Spleen (tissue), 11 donors: ENCODE data around the gene C16orf89. TPM values are rescaled to one million over a fixed set of nuclear protein-coding genes. Genes with fewer than 3 reads are reported as not detected.
A peak's percentile ranks its signal among the peaks of the same experiment; 100 is the strongest.

Experiments used
- DNase-seq: peaks from one replicate; pipeline ENCODE4 v3.0.0-alpha.2; 2020
- H3K27ac ChIP-seq, 8 donors: fragments of 200-600 bp; sonication (generic) in 7 of 8; 1 replicate in 4 of 8; 2 replicates in 4 of 8; pipeline versions ENCODE4 v1.5.0 to v1.8.0; 2016 to 2021; ENCODE audit warnings: inconsistent platforms in 4 of 8, mild to moderate bottlenecking in 4 of 8, moderate library complexity in 1 of 8
- H3K27me3 ChIP-seq, 7 donors: fragments of 200-600 bp; sonication (generic) in 6 of 7; replicated peaks in 1 of 7; 1 replicate in 4 of 7; 2 replicates in 3 of 7; pipeline versions ENCODE4 v1.5.0 to v1.8.0; 2016 to 2021; ENCODE audit warnings: inconsistent platforms in 3 of 7, mild to moderate bottlenecking in 1 of 7
- H3K36me3 ChIP-seq, 6 donors: fragments of 200-600 bp; sonication (generic) in 5 of 6; 1 replicate in 4 of 6; 2 replicates in 2 of 6; pipeline versions ENCODE4 v1.5.0 to v1.8.0; 2016 to 2021; ENCODE audit warnings: inconsistent platforms in 2 of 6
- H3K4me1 ChIP-seq, 6 donors: fragments of 200-600 bp; sonication (generic) in 5 of 6; 1 replicate in 3 of 6; 2 replicates in 3 of 6; pipeline versions ENCODE4 v1.5.0 to v1.8.0; 2016 to 2021; ENCODE audit warnings: inconsistent platforms in 3 of 6
- H3K4me3 ChIP-seq, 8 donors: fragments of 200-600 bp; sonication (generic) in 7 of 8; 1 replicate in 4 of 8; 2 replicates in 4 of 8; pipeline versions ENCODE4 v1.5.0 to v1.8.0; 2016 to 2021; ENCODE audit warnings: inconsistent platforms in 4 of 8, mild to moderate bottlenecking in 4 of 8, moderate library complexity in 2 of 8
- H3K9me3 ChIP-seq, 8 donors: fragments of 200-600 bp; sonication (generic) in 7 of 8; 1 replicate in 4 of 8; 2 replicates in 4 of 8; pipeline versions ENCODE4 v1.5.0 to v1.8.0; 2016 to 2021; ENCODE audit warnings: inconsistent platforms in 4 of 8
- CTCF ChIP-seq, 11 experiments: fragments of 200-600 bp in 7 of 11; fragments of 450-650 bp in 4 of 11; sonication (generic) in 4 of 11; IDR thresholded peaks in 8 of 11; conservative IDR thresholded peaks in 3 of 11; 1 replicate in 7 of 11; 2 replicates in 4 of 11; pipeline versions ENCODE4 v1.4.0 to v1.8.0; 2016 to 2021; ENCODE audit warnings: antibody characterized with exemption in 11 of 11, inconsistent platforms in 4 of 11, mild to moderate bottlenecking in 1 of 11
- POLR2A ChIP-seq, 3 donors: fragments of 450-650 bp; IDR thresholded peaks; one replicate each; pipeline ENCODE4 v1.5.1; 2017; ENCODE audit warnings: antibody characterized with exemption in 3 of 3, mild to moderate bottlenecking in 1 of 3
- POLR2AphosphoS5 ChIP-seq, 3 donors: sonication (generic); formaldehyde crosslinking; IDR thresholded peaks; one replicate each; pipeline ENCODE4 v1.5.1; 2017; ENCODE audit warnings: antibody characterized with exemption in 3 of 3
- WGBS, 5 donors: extraction: QIAGEN DNeasy Blood & Tissue Kit in 3 of 5; methylation state at CpG; one replicate each; pipeline versions ENCODE4 v1.1.5 to v1.1.7; 2013 to 2018; 5-methylcytosine and 5-hydroxymethylcytosine counted together
- intact Hi-C: fragments of 100-400 bp; cut with DNase I; formaldehyde crosslinking; loops from one replicate; pipeline ENCODE4 v1.15.0; 2023; ENCODE audit warnings: low total_unique reads
- polyA plus RNA-seq, 3 donors: library from polyadenylated mRNA; stranded (reverse); fragments of 200-250 nt; gene quantifications; one replicate each; pipeline ENCODE4 v1.2.1, GENCODE V29; 2013
- total RNA-seq, 7 donors: library from RNA; depleted of rRNA in 3 of 7; stranded (reverse); fragments of >200 nt in 3 of 7; fragmentation: NEBNext Ultra II Directional in 4 of 7; extraction: Animal tissue kit (Norgen Biotek cat#: 25700) in 4 of 7; gene quantifications; one replicate each; pipeline versions ENCODE4 v1.1.0 to v1.2.1, GENCODE V29; 2016 to 2021
- donor health status: healthy with polysubstance abuse.
- donor health status: DM: no; HTN: no; CAD: no; lungs with moderate emphysema.
- donor health status: DM: no; HTN: no; CAD: no.
- donor health status: Bipolar disorder and iron deficiency.
- donor health status: healthy.
- donor health status: DM: no; HTN: no; CAD: no.
- donor health status: DM: yes; HTN: yes; CAD: no.

C16orf89 gene
- total and polyA plus RNA-seq, 10 donors = 0.34 to 5.7 (median 1.7) TPM; not detected in 1

- no peak for DNase-seq
- H3K9me3 ChIP-seq = no peaks in the 10 kb centered on the region
- H3K4me3 ChIP-seq = no peak overlapping the region
- 87 to 96% (median 93%) methylated on average over 2 of the region's 2 CpGs for WGBS, 5 donors
- no peaks in the 10 kb centered on the region for H3K27me3 ChIP-seq
- TF ChIP-seq POLR2A (IDR thresholded peaks at IDR 0.05) = no peak
- no peak for TF ChIP-seq POLR2AphosphoS5 (IDR thresholded peaks at IDR 0.05)
- no peak for TF ChIP-seq CTCF (IDR thresholded peaks at IDR 0.05 in 8 of 11, conservative IDR thresholded peaks at IDR 0.05 in 3 of 11)
- H3K4me1 ChIP-seq = peaks cover 11 to 38% (median 19%) of the 10 kb centered on the region in 6 donors
- intact Hi-C loops = no loop called here
- H3K27ac ChIP-seq = no peak overlapping the region
- H3K36me3 ChIP-seq = peaks cover 0 to 52% (median 34%) of the 10 kb centered on the region in 6 donors
These were observed 7.5 kb upstream of the C16orf89 start for GRCh38 chr16:5073279-5073629.

DNA sequence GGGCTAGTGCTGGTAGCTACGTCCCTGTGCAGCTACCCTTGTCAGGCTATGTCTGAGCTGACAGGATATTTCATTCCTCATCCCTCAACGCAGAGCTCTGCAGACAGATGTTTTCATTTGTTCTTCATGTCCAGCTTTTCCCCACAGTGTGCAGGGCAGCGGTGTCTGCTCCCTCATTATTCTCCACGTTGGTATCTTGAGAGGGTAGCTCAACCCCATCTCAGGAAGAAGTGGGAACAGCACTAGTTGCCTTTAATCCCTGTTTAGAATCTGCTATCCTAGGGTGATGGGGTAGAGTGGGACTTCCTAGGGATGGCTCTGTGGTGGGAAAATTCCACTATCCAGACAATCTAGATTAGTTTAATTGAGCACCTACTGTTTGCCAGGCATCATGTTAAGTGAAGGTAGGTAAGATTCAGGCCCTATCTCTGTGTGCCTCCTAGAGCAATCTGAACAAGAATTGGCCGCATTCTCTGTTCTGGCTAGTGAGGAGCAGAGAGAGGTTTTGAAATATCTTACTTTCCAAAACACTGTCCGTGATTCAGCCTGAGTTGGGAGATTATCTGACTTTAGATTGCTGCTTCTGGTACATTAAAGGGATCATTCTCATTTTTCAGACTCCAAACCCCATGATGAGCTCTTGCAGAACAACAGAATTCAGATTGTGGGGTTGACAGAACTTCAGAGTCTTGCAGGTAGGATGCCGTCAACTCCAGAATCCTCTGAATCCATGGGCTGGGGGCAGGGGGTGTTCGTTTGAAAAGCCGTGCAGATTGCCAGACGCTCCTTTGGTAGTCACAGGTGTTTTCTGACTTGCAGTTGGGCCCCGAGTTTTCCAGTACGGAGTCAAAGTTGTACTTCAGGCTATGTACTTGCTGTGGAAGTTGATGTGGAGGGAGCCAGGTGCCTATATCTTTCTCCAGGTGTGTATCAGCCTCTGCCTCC, 6.8 kb upstream of the C16orf89 start:
- peak; percentile 43 for DNase-seq
- Histone ChIP-seq H3K4me3 (peak overlapping the region; percentile 75 to 89 (median 85)), H3K4me1 (peaks cover 11 to 38% (median 19%) of the 10 kb centered on the region in 6 donors), H3K27me3 (no peaks in the 10 kb centered on the region), H3K27ac (peak overlapping the region; percentile 76 to 92 (median 85)), H3K36me3 (peaks cover 0 to 46% (median 29%) of the 10 kb centered on the region in 6 donors), H3K9me3 (no peaks in the 10 kb centered on the region)
- TF ChIP-seq CTCF (IDR thresholded peaks at IDR 0.05 in 8 of 11, conservative IDR thresholded peaks at IDR 0.05 in 3 of 11) = no peak
- TF ChIP-seq POLR2A (IDR thresholded peaks at IDR 0.05) = no peak
- no peak for TF ChIP-seq POLR2AphosphoS5 (IDR thresholded peaks at IDR 0.05)
- intact Hi-C loops = no loop called here
- 66 to 71% (median 67%) methylated on average over 12 of the region's 12 CpGs for WGBS, 5 donors

DNA sequence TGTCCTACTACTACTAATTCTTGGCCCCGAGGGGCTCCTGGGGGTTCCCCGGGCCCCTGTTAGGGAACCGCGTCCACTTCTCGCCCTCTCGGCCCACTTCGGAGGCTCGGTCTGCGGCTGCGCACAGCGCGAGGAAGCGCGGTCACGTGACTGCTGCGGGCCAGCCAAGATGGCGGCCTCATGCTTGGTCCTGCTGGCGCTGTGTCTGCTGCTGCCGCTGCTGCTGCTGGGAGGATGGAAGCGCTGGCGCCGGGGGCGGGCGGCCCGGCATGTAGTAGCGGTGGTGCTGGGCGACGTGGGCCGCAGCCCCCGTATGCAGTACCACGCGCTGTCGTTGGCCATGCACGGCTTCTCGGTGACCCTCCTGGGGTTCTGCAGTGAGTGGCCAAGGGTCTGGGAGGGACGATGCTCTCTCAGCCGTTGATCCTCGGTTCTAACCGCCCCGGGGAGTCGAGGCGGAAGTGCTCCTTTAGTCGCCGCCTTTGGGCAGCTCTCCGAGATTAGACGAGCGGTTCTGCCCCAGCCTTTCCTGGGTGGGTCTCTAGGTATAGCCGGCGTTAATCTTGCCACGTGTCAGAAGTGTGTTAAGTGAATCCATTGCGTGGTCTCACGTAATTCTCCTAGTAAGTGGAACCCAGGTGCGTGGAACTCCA, 6.1 kb upstream of the C16orf89 start, which contains the start of gene ALG1:
ALG1 (plus strand) TSS at position 163 of the 653 bp plus-strand sequence; CDS start at position 170, 7 bp downstream.
- no peaks in the 10 kb centered on the region for H3K9me3 ChIP-seq
- H3K27ac ChIP-seq = peak within 1 kb of the TSS; percentile 76 to 92 (median 85)
- intact Hi-C loops = no loop called here
- H3K4me3 ChIP-seq = peak within 1 kb of the TSS; percentile 75 to 89 (median 85)
- no peaks in the 10 kb centered on the region for H3K27me3 ChIP-seq
- peaks cover 11 to 38% (median 19%) of the 10 kb centered on the region in 6 donors for H3K4me1 ChIP-seq
- DNase-seq = peak; percentile 98
- peaks cover 0 to 38% (median 22%) of the 10 kb centered on the region in 6 donors for H3K36me3 ChIP-seq
- TF ChIP-seq POLR2A (IDR thresholded peaks at IDR 0.05) (peak in 1 of 3 donors; percentile 84), POLR2AphosphoS5 (IDR thresholded peaks at IDR 0.05) (peak; percentile 98 to 99 (median 99)), CTCF (IDR thresholded peaks at IDR 0.05 in 8 of 11, conservative IDR thresholded peaks at IDR 0.05 in 3 of 11) (no peak)
- 0 to 1% (median 0%) methylated on average over 32 to 53 of the region's 53 CpGs for WGBS, 5 donors
